HG03558 (cell line): Measurements from ENCODE around the gene PNN.
A peak's percentile ranks its signal among the peaks of the same experiment; 100 is the strongest.
"Not testable (repeated sequence)": the region's sequence is repeated elsewhere in the genome, so short reads cannot be mapped to it uniquely, and the experiment has no call there.

ENCODE experiments used
- ATAC-seq: cut with Tn5 transposase; IDR thresholded peaks from one replicate; pipeline ENCODE4 v1.9.1; 2021; ENCODE audit warnings: moderate number of reproducible peaks; ENCODE audit not compliant: unreplicated experiment; ENCODE audit errors: extremely low read depth

Gene PNN

GRCh38 chr14:39174560-39175444 is at the start of gene PNN:
PNN (plus strand) TSS chr14:39175254; CDS start chr14:39175280, 26 bp downstream.
- peak; percentile 90 for ATAC-seq

GRCh38 chr14:39137835-39138234 is 37.2 kb upstream of the PNN start:
- not testable (repeated sequence) for ATAC-seq

GRCh38 chr14:39138440-39138839 is 36.6 kb upstream of the PNN start:
- no peak for ATAC-seq

- no peak for ATAC-seq
Observed at GRCh38 chr14:39140170-39140569, 34.9 kb upstream of the PNN start.

- not testable (repeated sequence) for ATAC-seq
Observed at GRCh38 chr14:39141623-39142022, 33.4 kb upstream of the PNN start.

GRCh38 chr14:39143226-39143625 is 31.8 kb upstream of the PNN start:
- not testable (repeated sequence) for ATAC-seq

- no peak for ATAC-seq
Observed at GRCh38 chr14:39145266-39145966, 29.6 kb upstream of the PNN start.

- no peak for ATAC-seq
Observed at GRCh38 chr14:39154594-39155189, 20.4 kb upstream of the PNN start.

- no peak for ATAC-seq
Observed at GRCh38 chr14:39157491-39157890, 17.6 kb upstream of the PNN start.

GRCh38 chr14:39158222-39158858 is 16.7 kb upstream of the PNN start:
- ATAC-seq, result no peak

- no peak for ATAC-seq
Observed at GRCh38 chr14:39160494-39160893, 14.6 kb upstream of the PNN start.

GRCh38 chr14:39167797-39168320 is 7.2 kb upstream of the PNN start:
- not testable (repeated sequence) for ATAC-seq

GRCh38 chr14:39168591-39168990 is 6.5 kb upstream of the PNN start:
- no peak for ATAC-seq

- ATAC-seq, result no peak
Observed at GRCh38 chr14:39169541-39169900, 5.5 kb upstream of the PNN start.

GRCh38 chr14:39173198-39173597 is 1.9 kb upstream of the PNN start:
- ATAC-seq, result no peak

- ATAC-seq, result no peak
Observed at GRCh38 chr14:39175445-39176262, 600 bp downstream of the PNN start.

GRCh38 chr14:39176263-39177167 is 1.5 kb downstream of the PNN start:
- ATAC-seq, result no peak

- no peak for ATAC-seq
Observed at GRCh38 chr14:39177168-39177545, 2.1 kb downstream of the PNN start.

- ATAC-seq, result no peak
Observed at GRCh38 chr14:39179042-39179441, 4.0 kb downstream of the PNN start.
